Hippocampal formation (tissue), 2 donors: ENCODE data around the gene SH3BGR.

Source experiments
- DNase-seq, 2 donors: peaks; one replicate each; lab custom pipeline; 2025; lab: John Stamatoyannopoulos, UW

Gene SH3BGR

DNA sequence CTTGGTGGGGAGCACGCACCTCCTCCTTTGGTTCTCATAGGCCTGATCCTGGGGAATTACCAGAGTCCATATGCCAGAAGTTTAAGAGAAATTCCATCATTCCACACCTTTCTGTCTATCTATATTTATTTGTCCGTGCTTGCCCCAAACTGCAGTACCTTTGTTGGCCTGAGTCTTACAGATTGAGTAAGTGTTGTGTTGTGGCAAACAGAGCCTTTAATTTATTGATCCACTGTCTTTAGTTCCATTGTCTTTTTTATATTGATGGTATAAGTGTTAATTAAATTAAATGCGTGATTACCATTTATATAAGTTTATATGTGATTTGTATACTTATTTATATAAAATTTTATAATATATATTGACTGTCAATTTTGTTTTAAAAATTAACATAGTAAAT is 4.9 kb downstream of the SH3BGR start:
- DNase-seq, result no peak

DNA sequence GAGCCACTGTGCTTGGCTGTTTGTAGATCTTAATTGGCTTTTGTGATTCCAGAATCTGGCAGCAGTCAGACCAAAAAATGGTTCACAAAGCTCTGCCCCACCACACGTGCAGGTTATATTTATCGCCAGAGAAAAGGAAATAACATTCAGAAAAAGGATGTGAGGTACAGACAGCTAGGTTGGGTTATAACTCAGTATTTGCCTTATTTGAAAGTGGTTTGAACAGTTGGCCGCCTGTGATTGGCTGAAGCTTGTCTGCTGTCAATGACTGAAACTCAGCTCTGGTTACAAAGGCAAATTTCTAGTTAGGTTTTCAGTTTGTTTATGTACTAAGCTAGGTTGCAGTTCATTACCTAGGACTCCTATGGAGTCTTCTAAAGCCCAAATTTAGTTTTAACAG is 9.6 kb downstream of the SH3BGR start:
- DNase-seq, result no peak

DNA sequence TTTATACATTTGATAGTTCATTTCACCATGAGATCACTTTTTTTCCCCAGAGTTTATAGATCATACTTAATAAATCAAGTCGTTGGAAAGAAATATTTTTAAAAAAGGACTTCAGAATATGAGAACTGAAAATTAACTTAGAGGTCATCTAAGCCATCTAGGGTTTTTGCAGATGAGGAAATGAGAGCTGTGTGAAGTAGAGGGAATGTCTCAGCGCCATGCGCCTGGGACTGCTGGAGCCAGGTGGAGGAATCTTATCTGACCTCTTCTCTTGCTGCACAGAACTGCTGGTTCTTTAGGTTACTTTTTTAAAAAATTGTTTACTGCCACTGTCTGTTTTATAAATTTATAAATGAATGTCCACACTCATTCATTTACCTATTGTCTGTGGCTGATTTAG is 11.5 kb downstream of the SH3BGR start:
- no peak for DNase-seq

DNA sequence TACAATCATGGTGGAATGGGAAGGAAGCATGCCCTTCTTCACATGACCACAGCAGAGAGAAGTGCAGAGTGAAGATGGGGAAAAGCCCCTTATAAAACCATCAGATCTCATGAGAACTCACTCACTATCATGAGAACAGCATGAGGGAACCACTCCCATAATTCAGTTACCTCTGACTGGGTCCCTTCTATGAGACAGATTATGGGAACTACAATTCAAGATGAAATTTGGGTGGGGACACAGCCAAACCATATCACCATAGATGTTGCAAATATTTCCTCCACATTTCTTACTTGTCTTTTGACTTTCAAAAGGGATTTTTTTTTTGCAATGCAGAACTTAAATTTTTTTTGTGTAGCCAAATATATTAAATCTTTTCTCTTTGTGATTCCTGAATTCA is 14.8 kb downstream of the SH3BGR start:
- DNase-seq, result no peak

- no peak for DNase-seq
Observed at GRCh38 chr21:39467746-39468145, 16.0 kb downstream of the SH3BGR start.

DNA sequence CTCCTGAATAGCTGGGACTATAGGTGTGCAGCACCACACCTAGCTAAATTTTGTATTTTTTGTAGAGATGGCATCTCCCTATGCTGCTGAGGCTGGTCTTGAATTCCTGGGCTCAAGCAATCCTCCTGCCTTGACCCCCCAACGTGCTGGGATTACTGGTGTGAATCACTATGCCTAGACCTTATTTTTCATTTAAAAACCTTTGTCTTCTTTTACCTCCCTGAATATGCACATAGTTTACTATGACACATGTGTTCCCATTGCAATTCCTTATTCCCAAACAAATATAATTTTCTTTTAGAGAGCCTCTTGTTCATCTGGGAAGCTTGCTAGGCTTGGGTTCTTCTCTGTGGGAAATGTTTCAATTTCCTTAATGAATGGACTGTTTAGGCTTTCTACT is 16.8 kb downstream of the SH3BGR start:
- DNase-seq, result no peak

GRCh38 chr21:39471598-39471997 is 19.8 kb downstream of the SH3BGR start:
- DNase-seq, result no peak

DNA sequence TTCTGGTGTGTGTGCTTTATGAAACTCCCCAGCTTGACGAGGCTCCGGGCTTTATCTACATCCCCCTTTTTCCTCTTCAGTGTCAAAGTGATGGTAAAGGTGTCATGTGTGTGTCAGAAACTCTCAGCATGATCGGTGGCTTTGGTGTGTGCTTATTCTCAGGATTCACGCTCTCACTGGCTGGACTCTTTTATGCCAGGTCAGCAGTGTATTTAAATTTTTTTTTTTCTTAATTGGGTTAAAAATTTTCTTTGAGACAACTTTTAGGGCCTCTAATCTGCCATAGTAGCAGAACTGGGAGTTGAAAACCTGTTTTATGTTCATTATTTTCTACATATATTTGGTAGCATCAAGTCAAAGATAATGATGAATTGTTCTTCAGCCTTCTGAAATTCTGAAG is 21.0 kb downstream of the SH3BGR start:
- DNase-seq, result no peak

DNA sequence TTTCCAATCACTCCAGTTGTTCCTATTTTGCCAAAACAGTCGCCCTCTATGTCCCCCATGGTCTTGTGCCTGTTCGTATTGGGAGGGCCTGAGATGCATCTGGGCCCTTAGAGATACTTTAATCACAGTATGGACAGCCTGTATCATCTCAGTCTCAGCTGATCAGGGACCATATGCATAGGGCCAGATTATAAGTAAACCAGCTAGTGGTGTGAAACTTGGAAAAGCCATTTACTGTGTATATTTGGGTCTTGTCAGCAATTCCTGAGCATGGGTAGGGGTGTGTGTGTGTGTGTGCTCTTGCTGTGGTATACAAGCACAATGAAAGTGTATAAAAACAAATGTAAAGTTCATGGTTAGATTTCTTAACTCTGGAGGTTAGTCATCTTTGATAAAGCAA is 22.8 kb downstream of the SH3BGR start:
- DNase-seq, result no peak

DNA sequence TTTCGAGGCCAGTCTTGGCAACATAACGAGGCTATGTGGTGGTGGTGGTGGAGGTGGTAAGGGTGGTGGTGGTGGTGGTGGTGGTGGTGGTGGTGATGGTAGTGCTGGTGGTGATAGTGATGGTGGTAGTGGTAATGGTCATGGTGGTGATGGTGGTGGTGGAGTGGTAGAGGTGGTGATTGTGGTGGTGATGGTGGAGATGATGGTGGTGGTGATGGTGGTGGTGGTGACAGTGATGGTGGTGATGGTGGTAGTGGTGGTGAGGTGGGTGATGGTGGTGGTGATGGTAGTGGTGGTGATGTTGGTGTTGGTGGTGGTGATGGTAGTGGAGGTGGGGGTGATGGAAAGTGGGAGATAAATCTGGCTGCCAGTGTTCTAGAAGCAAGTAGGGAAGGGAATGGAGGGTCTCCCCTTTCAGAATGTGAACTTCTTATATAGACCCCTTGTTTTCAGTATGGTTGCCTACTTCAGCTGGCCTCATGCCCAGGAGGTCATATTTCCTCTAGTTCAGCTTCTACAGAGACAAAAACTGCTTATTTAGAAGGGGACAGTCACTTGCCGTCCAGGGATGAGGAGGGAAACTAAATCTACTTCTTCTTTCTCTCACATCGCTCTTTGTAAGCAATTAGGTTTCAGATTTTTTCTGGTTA is 27.5 kb downstream of the SH3BGR start:
- DNase-seq, result no peak

GRCh38 chr21:39479814-39480182 is 28.0 kb downstream of the SH3BGR start:
- no peak for DNase-seq

GRCh38 chr21:39480271-39480670 is 28.5 kb downstream of the SH3BGR start:
- DNase-seq, result no peak

GRCh38 chr21:39481886-39482285 is 30.1 kb downstream of the SH3BGR start:
- DNase-seq, result no peak

GRCh38 chr21:39483917-39484316 is 32.1 kb downstream of the SH3BGR start:
- no peak for DNase-seq

GRCh38 chr21:39484711-39485276 is 33.0 kb downstream of the SH3BGR start:
- no peak for DNase-seq

DNA sequence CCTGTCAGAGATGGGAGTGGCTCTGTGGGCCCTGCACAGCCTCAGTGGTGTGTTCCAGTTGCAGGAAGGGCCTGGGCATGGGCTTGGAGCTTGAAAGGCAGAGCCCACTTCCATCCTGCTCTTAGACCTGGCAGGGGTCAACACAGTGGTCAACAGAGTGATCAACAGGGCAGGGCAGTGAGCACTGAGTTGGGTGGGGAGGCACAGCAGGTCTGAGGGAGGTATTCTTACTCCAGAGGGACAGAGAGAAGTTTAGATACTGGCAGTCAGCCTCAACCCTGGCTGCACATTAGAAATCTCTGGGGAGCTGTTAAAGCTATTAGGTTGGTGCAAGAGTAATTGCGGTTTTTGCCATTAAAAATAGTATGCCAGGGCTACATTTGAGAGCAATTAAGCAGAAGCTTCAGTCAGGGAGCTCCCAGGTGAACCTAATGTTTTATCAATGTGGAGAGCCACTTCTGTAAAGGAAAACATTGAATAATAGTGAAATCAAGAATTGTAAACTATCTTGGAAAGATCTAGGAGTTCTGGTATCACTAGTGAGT is 37.7 kb downstream of the SH3BGR start:
- no peak for DNase-seq

- DNase-seq, result no peak
Observed at GRCh38 chr21:39499156-39499555, 47.4 kb downstream of the SH3BGR start.

GRCh38 chr21:39502631-39503030 is 50.9 kb downstream of the SH3BGR start:
- DNase-seq, result peak; percentile 42 to 47

GRCh38 chr21:39503123-39503762 is 51.5 kb downstream of the SH3BGR start:
- no peak for DNase-seq

- no peak for DNase-seq
Observed at GRCh38 chr21:39504230-39504629, 52.5 kb downstream of the SH3BGR start.

- no peak for DNase-seq
Observed at GRCh38 chr21:39510240-39510639, 58.5 kb downstream of the SH3BGR start.

GRCh38 chr21:39511102-39511501 is 59.3 kb downstream of the SH3BGR start:
- no peak for DNase-seq

DNA sequence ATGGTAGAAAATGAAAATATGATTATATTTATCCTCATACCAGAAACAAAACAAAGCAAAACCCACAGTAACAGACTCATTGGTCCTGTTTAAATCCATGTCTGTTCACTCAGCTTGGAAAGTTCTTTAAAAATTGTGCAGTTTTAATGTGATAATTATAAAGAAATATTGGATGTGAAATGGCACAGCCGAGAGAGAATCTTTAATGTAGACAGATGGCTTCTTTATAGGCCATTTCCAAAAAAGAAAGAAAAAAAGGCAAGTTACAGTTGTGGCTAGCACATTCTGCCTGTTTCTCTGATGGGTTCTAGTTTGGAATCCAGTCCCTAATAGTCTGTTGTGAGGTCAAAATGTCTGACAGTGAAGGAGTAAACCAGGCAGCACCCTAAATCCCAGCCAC is 62.0 kb downstream of the SH3BGR start:
- no peak for DNase-seq
